Activated CD8-positive, alpha-beta T cell treated with anti-CD3 and anti-CD28 coated beads for 36 hours (primary cell): Measurements from ENCODE around the gene GRHL1. TPM values are rescaled to one million over a fixed set of nuclear protein-coding genes. Genes with fewer than 3 reads are reported as not detected.

Experiments used
- ATAC-seq: fragments of 200-7000 bp; cut with Tn5 transposase; one replicate; pipeline ENCODE4 v1.10.0; 2021; ENCODE audit warnings: mild to moderate bottlenecking, moderate library complexity
- CTCF ChIA-PET: fragments of 350-600 bp; sonication (Branson Sonifier 250); formaldehyde crosslinking; loops from one replicate; lab custom pipeline; 2021; ENCODE audit warnings: antibody characterized with exemption; lab: Charles Lee
- POLR2A ChIA-PET: fragments of 350-600 bp; sonication (Branson Sonifier 250); formaldehyde crosslinking; loops from one replicate; lab custom pipeline; 2021; ENCODE audit warnings: antibody characterized with exemption; lab: Charles Lee
- DNase-seq: peaks from one replicate; pipeline ENCODE4 v3.0.0-alpha.2; 2020
- H3K27ac Mint-ChIP-seq: one replicate; pipeline ENCODE4 v1.8.0; 2021; ENCODE audit warnings: mild to moderate bottlenecking, mixed read lengths
- H3K27me3 Mint-ChIP-seq: one replicate; pipeline ENCODE4 v1.8.0; 2021; ENCODE audit warnings: mixed read lengths
- H3K36me3 Mint-ChIP-seq: one replicate; pipeline ENCODE4 v1.8.0; 2021; ENCODE audit warnings: low read depth, mixed read lengths
- H3K4me1 Mint-ChIP-seq: one replicate; pipeline ENCODE4 v1.8.0; 2021; ENCODE audit warnings: low read depth, mixed read lengths
- H3K4me3 Mint-ChIP-seq: one replicate; pipeline ENCODE4 v1.8.0; 2021; ENCODE audit warnings: mild to moderate bottlenecking, moderate library complexity, mixed read lengths
- H3K9me3 Mint-ChIP-seq: one replicate; pipeline ENCODE4 v1.8.0; 2021; ENCODE audit warnings: mixed read lengths
- CTCF ChIP-seq: fragments of 200-600 bp; IDR thresholded peaks from one replicate; pipeline ENCODE4 v1.8.0; 2022; ENCODE audit warnings: antibody characterized with exemption, mild to moderate bottlenecking
- intact Hi-C: fragments of 100-400 bp; cut with micrococcal nuclease; formaldehyde crosslinking; loops from one replicate; pipeline ENCODE4 v1.10.0; 2022
- total RNA-seq, 2 experiments: library from RNA; stranded (reverse); gene quantifications; one replicate each; pipeline ENCODE4 v1.2.3, GENCODE V29; 2021

Gene GRHL1
- total RNA-seq, 2 experiments from 2014 or later, result 0.20 to 0.25 TPM

GRCh38 chr2:9952286-9952737 is 819 bp downstream of the GRHL1 start:
- ChIA-PET CTCF (interaction anchor here (1.1 to 1.2 kb wide), 2 partner anchors 94 to 110 kb away, joined by 3 read pairs; partner anchors contain the start of gene TAF1B), POLR2A (no interaction called here)
- TF ChIP-seq CTCF, result no peak
- Mint-ChIP-seq H3K27me3 (peaks cover 43% of the 10 kb centered on the region), H3K36me3 (no peaks in the 10 kb centered on the region), H3K27ac (no peak overlapping the region), H3K4me3 (peak overlapping the region; percentile 58), H3K4me1 (peaks cover 2% of the 10 kb centered on the region), H3K9me3 (no peaks in the 10 kb centered on the region)
- intact Hi-C loops, result no loop called here
- no peak for DNase-seq
- no peak for ATAC-seq

- POLR2A ChIA-PET, result no interaction called here
- Mint-ChIP-seq H3K4me1 (peaks cover 2% of the 10 kb centered on the region), H3K4me3 (peak overlapping the region; percentile 58), H3K27me3 (peaks cover 48% of the 10 kb centered on the region), H3K36me3 (no peaks in the 10 kb centered on the region), H3K9me3 (no peaks in the 10 kb centered on the region), H3K27ac (no peak overlapping the region)
- DNase-seq (no peak), ATAC-seq (no peak)
- CTCF ChIA-PET, result interaction anchor here (0.8 to 1.2 kb wide), 3 partner anchors 94 to 153 kb away, joined by 3 read pairs; partner anchors contain the start of gene TAF1B
- TF ChIP-seq CTCF, result no peak
- intact Hi-C loops, result no loop called here
Measured at GRCh38 chr2:9952856-9953503, 1.5 kb downstream of the GRHL1 start.

- no peak overlapping the region for H3K4me3 Mint-ChIP-seq
- POLR2A ChIA-PET, result no interaction called here
- CTCF ChIA-PET, result no interaction called here
- peaks cover 42% of the 10 kb centered on the region for H3K27me3 Mint-ChIP-seq
- intact Hi-C loops, result no loop called here
- H3K9me3 Mint-ChIP-seq, result no peaks in the 10 kb centered on the region
- H3K4me1 Mint-ChIP-seq, result peaks cover 2% of the 10 kb centered on the region
- ATAC-seq (no peak), DNase-seq (no peak)
- TF ChIP-seq CTCF, result no peak
- H3K36me3 Mint-ChIP-seq, result no peaks in the 10 kb centered on the region
- no peak overlapping the region for H3K27ac Mint-ChIP-seq
Measured at GRCh38 chr2:9954136-9954535, 2.6 kb downstream of the GRHL1 start.

GRCh38 chr2:9958057-9958456 is 6.6 kb downstream of the GRHL1 start:
- no peak for ATAC-seq

More at GRCh38 chr2:9958057-9958456, 6.6 kb downstream of the GRHL1 start:
- Mint-ChIP-seq H3K27me3 (peaks cover 24% of the 10 kb centered on the region), H3K9me3 (no peaks in the 10 kb centered on the region), H3K4me1 (no peaks in the 10 kb centered on the region), H3K36me3 (no peaks in the 10 kb centered on the region), H3K27ac (no peak overlapping the region), H3K4me3 (no peak overlapping the region)
- no peak for TF ChIP-seq CTCF
- no peak for DNase-seq
- ChIA-PET POLR2A (no interaction called here), CTCF (interaction anchor here (1.2 kb wide), 1 partner anchor 144 kb away, joined by 4 read pairs; no protein-coding TSS in a partner anchor)
- intact Hi-C loops, result no loop called here
